Epithelial cell of esophagus (primary cell): ENCODE measurements around the gene ZC3H13.
"Not testable (repeated sequence)": the region's sequence is repeated elsewhere in the genome, so short reads cannot be mapped to it uniquely, and the experiment has no call there.

ENCODE experiments used
- DNase-seq: peaks from one replicate; pipeline ENCODE4 v3.0.0; 2010; ENCODE audit warnings: low read depth
- H3K4me3 ChIP-seq: 2 replicates; pipeline ENCODE4 v1.5.1; 2011; ENCODE audit warnings: mild to moderate bottlenecking, low read length, control low read depth
- TF ChIP-seq, protein P1 (sequence below): IDR thresholded peaks from 2 replicates; pipeline ENCODE4 v1.5.1; 2011; ENCODE audit warnings: low read depth, mild to moderate bottlenecking, low read length, control low read depth, inconsistent platforms; ENCODE audit not compliant: insufficient read depth; ENCODE audit errors: missing control alignments

The ZC3H13 gene

DNA sequence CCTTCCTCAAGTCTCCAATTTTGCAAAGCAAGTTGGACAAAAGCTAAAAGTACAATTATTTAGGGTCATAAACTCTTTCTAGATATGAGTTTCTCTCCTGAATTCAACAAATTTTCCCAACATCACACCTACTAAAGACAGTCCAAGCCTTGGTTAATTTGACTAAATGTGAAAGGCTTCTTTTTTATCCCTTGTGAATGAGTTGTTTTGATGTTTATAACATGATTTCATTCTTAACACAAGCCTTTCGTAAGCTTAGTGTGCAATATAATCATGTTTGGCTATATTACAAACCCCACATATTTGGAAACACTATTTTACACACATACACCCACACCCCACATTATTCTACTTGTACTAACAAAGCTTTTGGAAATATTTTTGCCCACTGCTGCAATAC is 57.3 kb downstream of the ZC3H13 start:
- TF ChIP-seq, protein P1, sequence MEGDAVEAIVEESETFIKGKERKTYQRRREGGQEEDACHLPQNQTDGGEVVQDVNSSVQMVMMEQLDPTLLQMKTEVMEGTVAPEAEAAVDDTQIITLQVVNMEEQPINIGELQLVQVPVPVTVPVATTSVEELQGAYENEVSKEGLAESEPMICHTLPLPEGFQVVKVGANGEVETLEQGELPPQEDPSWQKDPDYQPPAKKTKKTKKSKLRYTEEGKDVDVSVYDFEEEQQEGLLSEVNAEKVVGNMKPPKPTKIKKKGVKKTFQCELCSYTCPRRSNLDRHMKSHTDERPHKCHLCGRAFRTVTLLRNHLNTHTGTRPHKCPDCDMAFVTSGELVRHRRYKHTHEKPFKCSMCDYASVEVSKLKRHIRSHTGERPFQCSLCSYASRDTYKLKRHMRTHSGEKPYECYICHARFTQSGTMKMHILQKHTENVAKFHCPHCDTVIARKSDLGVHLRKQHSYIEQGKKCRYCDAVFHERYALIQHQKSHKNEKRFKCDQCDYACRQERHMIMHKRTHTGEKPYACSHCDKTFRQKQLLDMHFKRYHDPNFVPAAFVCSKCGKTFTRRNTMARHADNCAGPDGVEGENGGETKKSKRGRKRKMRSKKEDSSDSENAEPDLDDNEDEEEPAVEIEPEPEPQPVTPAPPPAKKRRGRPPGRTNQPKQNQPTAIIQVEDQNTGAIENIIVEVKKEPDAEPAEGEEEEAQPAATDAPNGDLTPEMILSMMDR = no peak
- no peak for DNase-seq
- H3K4me3 ChIP-seq = no peak overlapping the region

DNA sequence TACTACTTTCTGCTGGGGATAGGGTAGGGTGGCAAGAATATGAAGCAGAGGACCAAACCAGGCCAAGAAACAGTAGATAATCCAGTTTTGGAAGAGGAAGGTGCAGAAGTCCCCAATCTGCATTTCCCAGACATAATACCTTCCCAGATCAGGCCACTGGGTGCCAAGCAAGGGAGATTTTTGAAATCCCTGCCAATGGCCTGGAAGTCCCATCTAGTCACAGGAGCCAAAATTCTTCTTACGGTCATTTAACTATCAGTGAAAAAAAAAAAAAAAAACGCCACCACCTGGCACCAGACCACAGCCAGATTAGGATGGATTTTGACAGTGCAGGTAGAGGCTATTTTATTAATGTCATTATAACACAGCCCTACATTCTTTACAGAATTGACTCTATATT is 57.8 kb downstream of the ZC3H13 start:
- DNase-seq = no peak
- H3K4me3 ChIP-seq = no peak overlapping the region
- TF ChIP-seq, protein P1 = no peak

DNA sequence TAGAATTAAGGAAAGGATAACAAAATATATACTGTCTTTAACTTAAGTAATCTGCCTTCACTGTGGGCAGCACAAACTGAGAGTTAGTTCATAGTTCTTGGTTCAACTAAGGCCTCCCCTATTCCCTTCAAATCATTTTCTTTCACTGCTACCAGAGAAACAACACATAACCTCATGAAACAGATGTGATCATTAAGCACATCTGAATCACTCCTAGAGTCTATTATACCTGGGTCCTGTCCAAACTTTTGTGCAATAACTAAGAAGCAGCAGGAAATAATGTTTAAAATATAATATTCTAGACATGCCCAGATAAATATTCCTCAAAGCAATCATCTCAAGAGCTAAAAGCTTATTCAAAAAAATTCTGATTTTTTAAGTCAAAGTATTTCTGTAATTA is 62.9 kb downstream of the ZC3H13 start:
- H3K4me3 ChIP-seq = no peak overlapping the region
- peak; percentile 52 for DNase-seq
- TF ChIP-seq, protein P1 = no peak

DNA sequence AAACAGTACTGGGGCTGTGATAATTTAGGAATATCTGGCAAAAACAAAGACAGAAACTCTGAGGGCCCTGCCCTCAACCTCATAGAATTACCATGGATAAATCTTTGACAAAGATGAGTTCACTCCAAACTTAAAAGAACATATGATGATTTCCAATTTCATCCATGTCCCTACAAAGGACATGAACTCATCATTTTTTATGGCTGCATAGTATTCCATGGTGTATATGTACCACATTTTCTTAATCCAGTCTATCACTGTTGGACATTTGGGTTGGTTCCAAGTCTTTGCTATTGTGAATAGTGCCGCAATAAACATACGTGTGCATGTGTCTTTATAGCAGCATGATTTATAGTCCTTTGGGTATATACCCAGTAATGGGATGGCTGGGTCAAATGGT is 71.4 kb downstream of the ZC3H13 start:
- H3K4me3 ChIP-seq, DNase-seq: not testable (repeated sequence)

DNA sequence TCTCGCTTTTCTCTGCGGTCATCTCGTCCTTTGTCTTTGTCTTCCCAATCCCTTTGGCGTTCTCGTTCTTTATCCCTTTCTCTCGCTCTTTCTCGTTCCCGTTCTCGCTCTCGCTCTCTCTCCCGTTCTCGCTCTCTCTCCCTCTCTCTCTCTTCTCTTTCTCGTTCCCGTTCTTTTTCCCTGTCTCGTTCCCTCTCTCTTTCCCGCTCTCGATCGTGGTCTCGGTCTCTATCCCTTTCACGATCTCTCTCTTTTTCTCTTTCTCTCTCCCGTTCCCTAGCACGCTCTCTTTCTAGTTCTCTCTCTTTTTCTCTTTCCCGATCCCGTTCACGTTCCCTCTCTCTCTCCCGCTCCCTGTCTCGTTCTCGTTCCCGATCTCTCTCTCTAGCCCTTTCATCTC is 77.2 kb downstream of the ZC3H13 start:
- TF ChIP-seq, protein P1 = no peak
- no peak for DNase-seq
- no peak overlapping the region for H3K4me3 ChIP-seq

DNA sequence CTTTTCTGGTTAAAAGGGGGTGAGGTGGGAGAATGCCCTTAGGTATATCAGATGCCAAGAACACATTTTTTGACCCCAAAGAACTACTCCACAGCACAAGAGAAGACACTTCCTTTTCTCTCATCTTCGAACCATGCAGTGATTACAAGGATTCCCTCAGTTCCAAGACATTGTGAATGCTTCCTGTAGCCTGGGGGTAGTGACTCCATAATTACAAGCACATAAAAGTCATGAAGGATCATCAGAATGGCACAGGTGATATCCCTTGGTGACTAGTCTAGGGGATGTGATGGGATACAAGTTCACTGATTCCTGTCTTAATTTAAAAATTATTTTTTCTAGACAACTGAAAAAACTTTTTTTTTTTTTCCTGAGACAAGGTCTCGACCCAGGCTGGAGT is 78.0 kb downstream of the ZC3H13 start:
- TF ChIP-seq, protein P1 = no peak
- DNase-seq = peak; percentile 49
- H3K4me3 ChIP-seq = no peak overlapping the region

DNA sequence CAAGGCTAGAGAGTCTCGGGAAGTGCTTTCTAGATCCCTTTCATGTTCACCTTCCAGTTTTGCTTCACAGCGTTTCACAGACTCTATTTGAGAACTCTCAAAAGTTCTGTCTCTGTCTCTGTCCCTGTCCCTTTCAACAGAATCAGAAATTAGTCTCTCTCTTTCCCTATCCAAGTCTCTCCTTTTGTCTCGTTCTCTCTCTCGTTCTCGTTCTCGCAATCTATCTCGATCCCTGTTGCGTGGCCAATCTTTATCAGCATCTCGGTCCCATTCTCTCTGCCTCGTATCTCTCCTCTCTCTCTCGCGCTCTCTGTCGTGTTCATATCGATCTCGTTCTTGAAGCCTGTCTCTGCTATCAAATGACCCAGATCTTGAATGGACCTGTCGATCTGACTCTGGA is 85.0 kb downstream of the ZC3H13 start:
- no peak overlapping the region for H3K4me3 ChIP-seq
- DNase-seq = no peak
- TF ChIP-seq, protein P1 = no peak

DNA sequence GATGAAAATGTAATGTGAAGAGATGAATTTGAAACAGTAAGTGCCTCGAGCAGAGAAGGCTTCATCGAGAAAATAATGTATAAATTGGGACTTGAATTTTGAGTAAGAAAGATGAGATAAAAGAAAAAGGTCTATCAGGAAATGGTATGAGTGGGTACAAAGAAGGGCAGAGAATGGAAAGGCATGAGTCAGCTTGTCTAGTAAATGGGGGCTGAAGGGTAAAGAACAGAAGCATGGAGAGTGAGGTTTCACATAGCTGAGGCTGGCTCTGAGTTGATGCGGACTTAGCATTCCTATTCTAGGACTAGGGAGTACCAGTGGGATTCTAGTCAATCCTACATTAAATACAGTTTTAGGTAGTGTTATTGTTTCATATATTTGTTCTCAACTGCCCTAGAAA is 85.8 kb downstream of the ZC3H13 start:
- TF ChIP-seq, protein P1 = no peak
- DNase-seq = no peak

More for the DNA sequence above, 85.8 kb downstream of the ZC3H13 start:
- H3K4me3 ChIP-seq = no peak overlapping the region
